ENCODE measurements around the gene FAM47E.
A peak's percentile ranks its signal among the peaks of the same experiment; 100 is the strongest.

The FAM47E gene

DNA sequence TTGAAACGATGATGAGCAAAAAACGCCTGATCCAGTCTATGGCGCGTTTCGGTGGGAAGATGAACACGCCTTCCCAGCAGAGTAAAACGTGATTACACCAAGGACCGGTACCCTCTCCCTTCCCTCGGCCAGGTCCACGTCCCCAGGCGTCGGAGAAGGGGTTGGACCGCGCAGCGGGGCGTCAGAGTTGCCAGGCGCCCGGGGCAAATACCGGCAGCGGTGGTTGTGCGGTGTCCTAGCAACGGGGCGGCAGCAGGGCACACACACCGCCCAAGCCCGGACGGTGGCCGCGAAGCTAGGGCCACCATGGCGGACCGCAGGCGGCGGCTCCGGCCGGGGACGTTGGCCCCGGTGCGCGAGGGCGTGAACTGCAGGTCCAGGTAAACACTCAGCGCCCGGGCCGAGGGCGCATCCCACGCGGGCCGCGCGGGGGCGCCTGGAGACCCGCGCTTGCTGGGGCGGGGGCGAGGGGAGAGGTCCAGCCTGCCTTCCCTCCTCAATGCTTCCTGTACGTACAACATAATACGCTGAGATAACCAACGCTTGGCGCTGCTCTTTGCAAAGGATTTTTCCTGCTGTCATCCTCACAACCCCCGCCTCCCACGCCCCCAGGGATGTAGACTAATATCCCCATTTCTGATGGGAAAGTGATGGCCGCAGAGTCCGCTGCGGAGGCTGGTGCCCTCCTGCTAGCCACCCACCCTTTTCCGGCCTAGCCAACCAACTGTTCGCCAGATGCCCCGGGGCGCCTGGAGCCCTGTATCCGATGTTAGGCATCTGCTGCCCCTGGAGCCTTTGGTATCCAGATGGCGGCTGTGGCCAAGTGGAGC, at the start of gene FAM47E:
Gene FAM47E, plus strand, starts transcription at position 281 of the 830 bp plus-strand sequence. Its CDS starts 26 bp downstream, at position 307.
- DNase-seq = peak; percentile 39

- DNase-seq = no peak
These were observed 48.0 kb upstream of the FAM47E start for GRCh38 chr4:76203541-76203940.

DNA sequence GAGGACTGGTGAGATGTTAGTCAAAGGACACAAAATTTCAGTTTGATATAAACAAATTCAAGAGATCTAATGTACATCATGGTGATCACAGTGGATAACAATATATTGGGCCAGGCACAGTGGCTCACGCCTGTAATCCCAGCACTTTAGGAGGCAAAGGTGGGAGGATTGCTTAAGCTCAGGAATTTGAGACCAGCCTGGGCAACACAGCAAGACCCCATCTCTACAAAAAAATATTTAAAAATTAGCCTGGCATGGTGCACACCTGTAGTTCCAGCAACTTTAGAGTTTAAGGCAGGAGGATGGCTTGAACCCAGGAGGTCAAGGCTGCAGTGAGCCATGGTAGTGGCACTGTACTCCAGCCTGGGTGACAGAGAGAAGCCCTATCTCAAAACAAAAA, 46.6 kb upstream of the FAM47E start:
- no peak for DNase-seq

DNA sequence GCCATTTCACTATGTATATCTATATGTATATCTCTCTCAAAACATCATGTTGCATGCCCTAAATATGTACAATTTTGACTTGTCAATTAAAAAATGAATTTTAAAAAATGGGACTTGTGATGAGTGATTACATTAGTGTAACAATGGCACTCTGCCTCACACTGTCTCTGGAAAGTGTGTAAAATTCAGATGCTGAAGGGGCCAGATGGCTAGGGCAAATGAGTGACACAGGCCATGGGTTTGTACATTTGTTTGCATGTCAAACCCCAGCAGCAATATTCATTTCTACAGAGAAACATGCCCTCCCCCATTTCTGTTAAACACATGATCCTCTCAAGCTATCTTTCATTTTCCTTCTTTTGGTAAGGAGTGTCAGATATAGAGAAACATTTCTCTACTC, 46.0 kb upstream of the FAM47E start:
- no peak for DNase-seq

- DNase-seq = no peak
These were observed 45.1 kb upstream of the FAM47E start for GRCh38 chr4:76206222-76206942.

DNA sequence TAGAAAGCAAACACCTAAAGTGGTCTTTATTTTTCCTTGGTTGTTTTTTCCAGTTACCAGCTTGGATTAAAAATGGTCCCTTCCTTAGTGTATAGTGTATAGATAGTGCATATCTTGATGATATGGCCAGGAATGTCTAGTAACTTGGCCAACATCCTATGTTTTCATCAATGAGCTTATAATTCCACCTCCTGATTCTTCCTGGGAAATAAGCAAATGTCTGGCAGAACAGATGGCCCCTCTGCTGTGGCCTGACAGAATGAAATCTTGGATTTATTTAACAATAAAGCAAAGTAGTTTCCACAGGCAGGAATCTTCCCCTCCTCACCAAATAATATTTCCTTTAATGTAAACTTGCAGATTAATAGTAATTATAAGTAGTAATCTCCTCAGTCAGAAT, 44.0 kb upstream of the FAM47E start:
- DNase-seq = no peak

- no peak for DNase-seq
These were observed 43.3 kb upstream of the FAM47E start for GRCh38 chr4:76208005-76208765.

- no peak for DNase-seq
These were observed 41.6 kb upstream of the FAM47E start for GRCh38 chr4:76209881-76210280.

GRCh38 chr4:76210452-76210851, 41.1 kb upstream of the FAM47E start:
- no peak for DNase-seq

GRCh38 chr4:76211769-76212708, 39.5 kb upstream of the FAM47E start:
- DNase-seq = no peak

GRCh38 chr4:76212851-76213414, 38.6 kb upstream of the FAM47E start:
- peak; percentile 23 for DNase-seq

- DNase-seq = peak; percentile 64
These were observed 37.9 kb upstream of the FAM47E start, which contains the start of gene SCARB2 for GRCh38 chr4:76213415-76214176. Gene SCARB2 (minus strand): TSS chr4:76213824. CDS start chr4:76213543, 281 bp downstream.

DNA sequence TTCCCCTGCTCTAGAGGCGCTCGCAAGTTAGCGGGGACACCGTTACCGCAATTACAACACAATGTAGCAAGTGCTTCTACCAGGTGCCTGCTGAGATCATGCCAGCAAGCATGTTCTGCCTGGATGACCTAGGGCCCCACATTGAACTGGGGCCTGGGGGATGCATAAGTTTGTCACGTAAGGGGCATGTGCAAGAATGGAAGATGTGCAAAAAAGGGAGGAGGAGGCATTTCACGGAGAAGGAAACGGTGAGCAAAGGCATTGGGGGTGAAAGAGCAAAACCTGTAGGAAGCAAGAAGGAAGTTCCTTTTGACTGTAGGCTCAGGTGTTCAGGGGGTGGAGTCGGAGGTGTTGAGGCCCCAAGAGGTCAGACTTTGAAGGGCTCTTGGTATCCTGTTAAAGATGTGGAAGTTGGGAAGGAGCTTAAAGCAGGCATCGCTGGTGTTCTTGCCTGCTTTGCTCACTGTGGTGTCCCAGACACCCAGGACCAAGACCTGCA, 37.3 kb upstream of the FAM47E start:
- DNase-seq = no peak

GRCh38 chr4:76215077-76215476, 36.4 kb upstream of the FAM47E start:
- DNase-seq = no peak

DNA sequence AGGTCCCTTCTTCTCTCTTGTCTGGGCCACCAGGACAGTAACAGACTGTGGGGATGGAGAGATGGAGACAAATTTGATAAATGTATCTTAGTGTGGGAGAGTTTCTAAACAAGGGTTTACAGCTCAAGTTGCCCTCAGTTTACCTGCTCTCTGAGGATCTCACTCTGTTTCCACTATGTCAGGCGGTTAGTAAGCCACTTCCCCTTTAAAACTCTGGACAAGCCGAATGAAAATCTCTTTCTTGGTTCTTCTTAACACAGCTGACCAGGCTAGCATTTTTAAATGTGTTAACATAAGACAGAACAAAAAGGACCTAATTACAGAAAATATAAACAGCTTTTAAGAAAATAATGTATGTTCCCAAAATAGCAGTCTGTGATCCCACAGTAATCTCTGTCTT, 35.0 kb upstream of the FAM47E start:
- DNase-seq = no peak

DNA sequence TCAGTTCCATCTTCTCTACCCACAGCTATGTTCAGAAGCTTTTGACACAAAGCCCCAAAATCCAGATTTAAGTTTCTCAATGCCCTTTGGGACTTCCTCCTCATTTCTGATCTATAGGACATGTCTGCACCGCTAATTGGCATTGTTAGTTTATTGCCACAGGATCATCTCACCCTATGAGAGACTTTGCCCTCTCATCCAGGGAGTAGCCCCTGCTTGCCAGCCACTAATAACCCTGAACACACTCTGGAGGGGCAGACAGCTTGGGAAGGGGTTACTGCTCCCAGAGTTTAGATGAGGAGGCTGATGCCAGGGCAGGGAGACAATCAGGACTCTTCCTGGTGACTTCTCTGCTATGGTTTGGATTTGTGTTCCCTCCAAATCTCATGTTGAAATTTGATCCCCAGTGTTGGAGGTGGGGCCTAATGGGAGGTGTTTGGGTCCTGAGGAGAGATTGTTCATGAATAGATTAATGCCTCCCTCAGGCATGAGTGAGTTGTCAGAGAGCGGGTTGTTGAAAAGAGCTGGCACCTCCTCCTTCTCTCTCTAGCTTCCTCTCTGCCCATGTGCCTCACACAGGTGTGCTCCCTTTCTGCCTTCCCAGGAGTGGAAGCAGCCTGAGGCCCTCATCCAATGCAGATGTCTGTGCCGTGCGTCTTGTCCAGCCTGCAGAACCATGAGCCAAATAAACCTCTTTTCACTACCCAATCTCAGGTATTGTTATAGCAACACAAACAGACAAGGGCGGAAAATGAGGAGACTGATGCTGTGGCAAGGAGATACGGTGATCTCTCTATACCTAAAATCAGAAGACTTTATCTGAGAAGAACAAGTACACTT, 34.3 kb upstream of the FAM47E start:
- no peak for DNase-seq

DNA sequence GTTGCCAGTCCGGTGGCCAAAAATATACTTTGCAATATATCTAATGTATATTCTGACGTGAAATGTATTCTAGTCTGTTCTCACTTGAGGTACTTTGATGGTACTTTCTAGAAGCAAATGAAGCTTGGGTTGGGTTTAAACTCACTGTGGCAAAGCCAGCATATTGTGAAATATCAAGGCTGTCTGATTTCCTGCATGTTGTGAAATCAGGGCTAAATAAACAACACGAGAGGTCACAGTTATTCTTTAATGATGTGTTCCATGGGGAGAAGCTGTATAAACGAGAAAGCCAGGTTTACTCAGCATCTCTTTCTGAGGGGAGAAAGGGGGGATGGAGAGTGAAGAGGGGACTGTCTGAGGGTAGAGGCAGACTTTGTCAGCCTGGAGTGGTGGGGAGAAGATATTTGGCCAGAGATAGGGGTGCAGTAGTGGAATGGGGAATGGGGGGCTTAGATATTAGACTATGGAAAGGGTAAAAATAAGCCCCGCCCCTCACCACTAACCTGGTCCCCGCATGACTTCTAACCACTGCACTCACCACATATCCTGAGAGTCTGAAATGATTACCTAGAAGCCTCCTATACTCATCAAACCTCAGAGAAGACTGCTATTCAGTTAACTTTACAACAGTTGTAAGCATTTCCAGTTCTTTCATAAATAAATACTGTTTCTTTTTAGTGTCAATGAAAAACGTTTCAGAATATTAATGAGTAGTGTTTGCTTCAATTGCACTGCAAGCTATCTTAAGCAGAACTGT, 32.0 kb upstream of the FAM47E start:
- no peak for DNase-seq

DNA sequence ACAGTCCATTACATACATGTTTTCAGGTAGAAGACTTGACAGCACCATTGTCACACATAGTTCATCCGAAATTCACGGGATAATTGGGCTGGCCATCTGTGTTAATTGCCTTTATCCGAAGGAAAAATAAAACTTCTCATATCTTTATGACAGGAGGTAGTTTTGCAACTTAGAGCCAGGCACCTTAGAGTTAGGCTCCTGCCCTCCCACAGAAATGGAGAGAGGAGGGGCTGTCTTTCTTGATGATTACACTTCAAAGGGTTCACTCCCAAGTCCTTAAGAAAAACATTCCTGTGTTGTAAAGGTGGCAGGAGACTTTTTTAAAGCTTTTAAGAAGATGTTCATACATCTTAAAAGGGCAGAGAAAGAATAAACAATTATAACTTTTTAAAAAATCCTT, 27.4 kb upstream of the FAM47E start:
- DNase-seq = no peak

DNA sequence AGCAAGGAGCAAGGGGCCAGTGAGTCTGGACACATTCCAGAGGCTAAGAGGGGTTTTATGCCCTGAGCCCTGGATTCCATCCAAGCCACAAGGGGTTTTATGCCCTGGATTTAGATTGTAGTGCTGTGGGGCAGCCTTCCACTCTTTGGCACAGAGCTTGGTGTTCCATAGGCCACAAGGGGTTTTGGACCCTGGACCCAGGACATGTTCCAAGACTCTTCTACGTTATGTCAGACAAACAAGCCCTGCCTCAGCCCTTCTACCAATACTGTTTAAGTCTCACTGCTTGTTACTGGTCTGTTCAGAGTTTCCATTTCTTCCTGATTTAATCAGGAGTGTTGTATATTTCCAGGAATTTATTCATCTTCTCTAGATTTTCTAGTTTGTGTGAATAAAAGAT, 25.1 kb upstream of the FAM47E start:
- no peak for DNase-seq

All from activated CD4-positive, alpha-beta T cell treated with anti-CD3 and anti-CD28 coated beads, Interleukin-2, amount 50 U/mL, for 16 hours (primary cell).